A549 treated with AZD9567 at 1 μM for 4 hours (cell line): ENCODE data around the gene LHX5. TPM values are rescaled to one million over a fixed set of nuclear protein-coding genes. Genes with fewer than 3 reads are reported as not detected.

Experiments
- total RNA-seq: library from RNA; stranded (reverse); fragments of 200-300 nt; extraction: Qiagen RNA extraction; gene quantifications from 5 replicates; pipeline ENCODE4 v1.2.3, GENCODE V29; 2022; ENCODE audit not compliant: insufficient read depth

Gene LHX5
- total RNA-seq: 0.03 TPM in 2 of 5 replicates, not detected in the others

GRCh38 chr12:113471619-113472171, at the start of gene LHX5:
LHX5 (minus strand) TSS chr12:113471871; CDS start chr12:113471498, 373 bp downstream.

GRCh38 chr12:113422030-113422885, 49.4 kb downstream of the LHX5 start, which contains the start of gene SDSL:
SDSL (plus strand) TSS chr12:113422380; CDS start chr12:113427983, 5,603 bp downstream.

Other genes starting within 250 kb of the LHX5 start
- gene SLC8B1, start 136.8 kb downstream of the LHX5 start, total RNA-seq: 8.3 to 11.1 TPM (median 8.9 TPM) in 5 replicates
- 31.8 to 46.1 TPM (median 32.7 TPM) in 5 replicates for gene PLBD2, start 113.3 kb downstream of the LHX5 start, total RNA-seq
- 0.33 to 1.2 TPM (median 0.96 TPM) in 4 of 5 replicates, not detected in the other for gene SDS, start 68.0 kb downstream of the LHX5 start, total RNA-seq
- gene SDSL, start 49.5 kb downstream of the LHX5 start, total RNA-seq: 22.5 to 27.0 TPM (median 25.6 TPM) in 5 replicates